DND-41 (cell line): ENCODE measurements around the gene N4BP2L1.

Source experiments
- EZH2 ChIP-seq: IDR thresholded peaks from 3 replicates; pipeline ENCODE4 v1.6.1; 2012; ENCODE audit warnings: borderline replicate concordance, low read depth, mild to moderate bottlenecking, moderate library complexity, low read length, inconsistent platforms; ENCODE audit not compliant: severe bottlenecking
- TF ChIP-seq, protein P1 (sequence below): IDR thresholded peaks from 2 replicates; pipeline ENCODE4 v1.5.1; 2012; ENCODE audit warnings: borderline replicate concordance, low read length, moderate library complexity, mild to moderate bottlenecking; ENCODE audit not compliant: poor library complexity, severe bottlenecking; ENCODE audit errors: extremely low read depth

DNA sequence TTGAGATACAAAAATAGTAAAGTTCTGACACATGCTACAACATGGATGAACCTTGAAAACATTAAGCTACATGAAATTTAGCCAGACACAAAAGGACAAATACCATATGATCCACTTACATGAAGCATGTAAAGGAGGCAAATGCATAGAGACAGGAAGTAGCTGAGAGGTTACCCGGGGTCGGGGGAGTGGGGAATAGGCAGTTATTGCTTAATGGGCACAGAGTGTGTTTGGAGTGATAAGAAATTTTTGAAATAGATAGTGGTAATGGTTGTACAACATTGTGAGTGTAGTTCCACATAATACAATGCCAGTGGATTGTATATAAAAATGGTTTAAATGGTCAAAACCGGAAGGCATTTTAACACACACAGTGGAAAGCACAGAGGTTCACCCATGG, 4.3 kb downstream of the N4BP2L1 start:
- TF ChIP-seq, protein P1, sequence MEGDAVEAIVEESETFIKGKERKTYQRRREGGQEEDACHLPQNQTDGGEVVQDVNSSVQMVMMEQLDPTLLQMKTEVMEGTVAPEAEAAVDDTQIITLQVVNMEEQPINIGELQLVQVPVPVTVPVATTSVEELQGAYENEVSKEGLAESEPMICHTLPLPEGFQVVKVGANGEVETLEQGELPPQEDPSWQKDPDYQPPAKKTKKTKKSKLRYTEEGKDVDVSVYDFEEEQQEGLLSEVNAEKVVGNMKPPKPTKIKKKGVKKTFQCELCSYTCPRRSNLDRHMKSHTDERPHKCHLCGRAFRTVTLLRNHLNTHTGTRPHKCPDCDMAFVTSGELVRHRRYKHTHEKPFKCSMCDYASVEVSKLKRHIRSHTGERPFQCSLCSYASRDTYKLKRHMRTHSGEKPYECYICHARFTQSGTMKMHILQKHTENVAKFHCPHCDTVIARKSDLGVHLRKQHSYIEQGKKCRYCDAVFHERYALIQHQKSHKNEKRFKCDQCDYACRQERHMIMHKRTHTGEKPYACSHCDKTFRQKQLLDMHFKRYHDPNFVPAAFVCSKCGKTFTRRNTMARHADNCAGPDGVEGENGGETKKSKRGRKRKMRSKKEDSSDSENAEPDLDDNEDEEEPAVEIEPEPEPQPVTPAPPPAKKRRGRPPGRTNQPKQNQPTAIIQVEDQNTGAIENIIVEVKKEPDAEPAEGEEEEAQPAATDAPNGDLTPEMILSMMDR, result no peak
- TF ChIP-seq EZH2, result no peak
